HCT116 (cell line): ENCODE measurements around the gene SLC5A10. TPM values are rescaled to one million over a fixed set of nuclear protein-coding genes. Genes with fewer than 3 reads are reported as not detected.

Experiments used
- ATAC-seq: fragments of 200-7000 bp; cut with Tn5 transposase; 2 replicates; pipeline ENCODE4 v1.9.1; 2020; ENCODE audit warnings: mild to moderate bottlenecking, moderate library complexity
- BruUV-seq: library from RNA; stranded (reverse); fragments of 400-500 nt; replicated peaks from 2 replicates; lab custom pipeline; 2021; lab: Mats Ljungman, UMichigan
- CTCF ChIA-PET: fragments of 300-600 bp; sonication (Branson Sonifier 250); formaldehyde crosslinking; loops from one replicate; lab custom pipeline; 2021; ENCODE audit warnings: antibody characterized with exemption; lab: Charles Lee
- POLR2A ChIA-PET: fragments of 300-600, 350-600 bp; sonication (Branson Sonifier 250); formaldehyde crosslinking; loops from one replicate; lab custom pipeline; 2021; ENCODE audit warnings: antibody characterized with exemption; lab: Charles Lee
- RAD21 ChIA-PET, 2 experiments: fragments of 300-600 bp; sonication (Branson Sonifier 250); formaldehyde crosslinking; loops; one replicate each; lab custom pipeline; 2023; ENCODE audit warnings: low total read pairs in 2 of 2; ENCODE audit not compliant: uncharacterized antibody in 2 of 2, unreplicated experiment in 2 of 2, low non-redundant PET in 1 of 2; lab: Charles Lee
- DNase-seq: peaks from one replicate; pipeline ENCODE4 v3.0.0-alpha.2; 2010; ENCODE audit warnings: low read depth, low spot score
- H2AFZ ChIP-seq: fragments of 200-600 bp; shearing (Covaris generic), sonication (generic); 2 replicates; pipeline ENCODE4 v1.6.1; 2017; ENCODE audit warnings: low read depth, mixed run types, mixed read lengths, antibody characterized with exemption, low read length; ENCODE audit not compliant: poor library complexity, severe bottlenecking
- H3K27ac ChIP-seq: 2 replicates; pipeline ENCODE4 v1.5.1; 2012; ENCODE audit warnings: low read depth, low read length
- H3K27me3 ChIP-seq: fragments of 200-600 bp; sonication (generic); 2 replicates; pipeline ENCODE4 v1.6.1; 2016; ENCODE audit warnings: mixed run types, low read length, mixed read lengths; ENCODE audit not compliant: insufficient read depth
- H3K36me3 ChIP-seq, 2 experiments: fragments of 200-500 bp in 1 of 2; fragments of 200-600 bp in 1 of 2; sonication (Bioruptor generic) in 1 of 2; sonication (generic) in 1 of 2; 2 replicates each; pipeline versions ENCODE4 v1.5.1 to v1.6.1; 2014 to 2016; ENCODE audit warnings: low read length in 2 of 2, inconsistent platforms in 1 of 2, mixed read lengths in 1 of 2, mixed run types in 1 of 2; ENCODE audit not compliant: insufficient read depth in 2 of 2, control insufficient read depth in 1 of 2
- H3K4me1 ChIP-seq, 2 experiments: fragments of 200-600 bp in 1 of 2; sonication (generic) in 1 of 2; 2 replicates each; pipeline versions ENCODE4 v1.5.1 to v1.6.1; 2012 to 2017; ENCODE audit warnings: low read length in 2 of 2, inconsistent platforms in 1 of 2, mild to moderate bottlenecking in 1 of 2, mixed read lengths in 1 of 2, mixed run types in 1 of 2, moderate library complexity in 1 of 2; ENCODE audit not compliant: insufficient read depth in 2 of 2, control insufficient read depth in 1 of 2
- H3K4me2 ChIP-seq: fragments of 200-600 bp; sonication (generic); 2 replicates; pipeline ENCODE4 v1.6.1; 2017; ENCODE audit warnings: mixed run types, low read length, mixed read lengths
- H3K4me3 ChIP-seq, 2 experiments: fragments of 200-600 bp in 1 of 2; sonication (generic) in 1 of 2; replicated peaks in 1 of 2; 2 replicates each; pipeline ENCODE4 v1.5.1; 2011 to 2016; ENCODE audit warnings: low read length in 2 of 2, control low read depth in 1 of 2, low read depth in 1 of 2, mild to moderate bottlenecking in 1 of 2, mixed read lengths in 1 of 2, mixed run types in 1 of 2
- H3K79me2 ChIP-seq: fragments of 200-600 bp; sonication (generic); 2 replicates; pipeline ENCODE4 v1.6.1; 2017; ENCODE audit warnings: mild to moderate bottlenecking, mixed run types, low read length, moderate library complexity, mixed read lengths; ENCODE audit not compliant: insufficient read depth
- H3K9ac ChIP-seq: fragments of 200-600 bp; sonication (generic); 2 replicates; pipeline ENCODE4 v1.6.1; 2016; ENCODE audit warnings: low read length, mixed read lengths
- H3K9me2 ChIP-seq: fragments of 200-600 bp; sonication (generic), shearing (Covaris generic); 2 replicates; pipeline ENCODE4 v1.6.1; 2017; ENCODE audit warnings: mixed run types, mild to moderate bottlenecking, moderate library complexity; ENCODE audit not compliant: insufficient read depth
- H3K9me3 ChIP-seq, 2 experiments: fragments of 200-500 bp in 1 of 2; fragments of 200-600 bp in 1 of 2; sonication (Bioruptor generic) in 1 of 2; sonication (generic) in 1 of 2; 2 replicates each; pipeline ENCODE4 v1.6.1; 2014 to 2017; ENCODE audit warnings: low read length in 2 of 2, mixed read lengths in 2 of 2, inconsistent platforms in 1 of 2, low read depth in 1 of 2, mild to moderate bottlenecking in 1 of 2, mixed run types in 1 of 2, moderate library complexity in 1 of 2; ENCODE audit not compliant: control insufficient read depth in 1 of 2, insufficient read depth in 1 of 2
- H4K20me1 ChIP-seq: fragments of 200-600 bp; sonication (generic), shearing (Covaris generic); 2 replicates; pipeline ENCODE4 v1.6.1; 2017; ENCODE audit warnings: mixed run types, mild to moderate bottlenecking, moderate library complexity; ENCODE audit not compliant: insufficient read depth
- CEBPB ChIP-seq: IDR thresholded peaks from 2 replicates; pipeline ENCODE4 v1.6.1; 2012; ENCODE audit warnings: low read depth
- CTCF ChIP-seq, 3 experiments: fragments of 200-600 bp in 1 of 3; sonication (generic) in 1 of 3; IDR thresholded peaks in 2 of 3; conservative IDR thresholded peaks in 1 of 3; 2 replicates each; pipeline ENCODE4 v1.5.1; 2012 to 2017; ENCODE audit warnings: low read depth in 2 of 3, low read length in 2 of 3, antibody characterized with exemption in 1 of 3, borderline replicate concordance in 1 of 3, control low read depth in 1 of 3, mild to moderate bottlenecking in 1 of 3, mixed read lengths in 1 of 3, mixed run types in 1 of 3, moderate library complexity in 1 of 3; ENCODE audit not compliant: insufficient read depth in 1 of 3
- ELF1 ChIP-seq: IDR thresholded peaks from 2 replicates; pipeline ENCODE4 v1.6.1; 2012; ENCODE audit warnings: low read depth, borderline replicate concordance
- EZH2 ChIP-seq: fragments of 200-600 bp; sonication (generic); IDR thresholded peaks from 2 replicates; pipeline ENCODE4 v1.6.1; 2017; ENCODE audit warnings: antibody characterized with exemption, mixed run types
- FOSL1 ChIP-seq: IDR thresholded peaks from 2 replicates; pipeline ENCODE4 v1.6.1; 2012; ENCODE audit warnings: low read depth
- JUND ChIP-seq: IDR thresholded peaks from 2 replicates; pipeline ENCODE4 v1.6.1; 2012
- MAX ChIP-seq: IDR thresholded peaks from 2 replicates; pipeline ENCODE4 v1.6.1; 2012
- POLR2A ChIP-seq: IDR thresholded peaks from 2 replicates; pipeline ENCODE4 v1.7.0; 2011; ENCODE audit warnings: borderline replicate concordance; ENCODE audit not compliant: insufficient read depth, insufficient read length; ENCODE audit errors: extremely low read depth
- POLR2AphosphoS5 ChIP-seq: IDR thresholded peaks from 2 replicates; pipeline ENCODE4 v1.6.1; 2011; ENCODE audit warnings: mild to moderate bottlenecking, low read depth, low read length, moderate library complexity
- RAD21 ChIP-seq: IDR thresholded peaks from 2 replicates; pipeline ENCODE4 v1.6.1; 2012; ENCODE audit warnings: low read depth, mild to moderate bottlenecking
- REST ChIP-seq: IDR thresholded peaks from 2 replicates; pipeline ENCODE4 v1.6.1; 2012; ENCODE audit warnings: low read depth
- SP1 ChIP-seq: IDR thresholded peaks from 2 replicates; pipeline ENCODE4 v1.6.1; 2012; ENCODE audit warnings: low read depth
- SRF ChIP-seq: IDR thresholded peaks from 2 replicates; pipeline ENCODE4 v1.6.1; 2012; ENCODE audit warnings: low read depth
- TCF7L2 ChIP-seq: IDR thresholded peaks from 2 replicates; pipeline ENCODE4 v1.7.0; 2011; ENCODE audit warnings: borderline replicate concordance, inconsistent platforms; ENCODE audit not compliant: insufficient read depth, insufficient read length; ENCODE audit errors: extremely low read depth
- YY1 ChIP-seq: IDR thresholded peaks from 2 replicates; pipeline ENCODE4 v1.6.1; 2011; ENCODE audit warnings: low read length, low read depth, moderate library complexity, mild to moderate bottlenecking; ENCODE audit not compliant: insufficient replicate concordance; ENCODE audit errors: extremely low read depth
- intact Hi-C: fragments of 100-400 bp; cut with micrococcal nuclease; formaldehyde crosslinking; loops from 2 replicates; pipeline ENCODE4 v1.10.0; 2022
- total RNA-seq: library from RNA; stranded (reverse); gene quantifications from one replicate; pipeline ENCODE4 v1.2.1, GENCODE V29; 2021; ENCODE audit not compliant: unreplicated experiment

SLC5A10 gene
- total RNA-seq, 1 experiment from 2014 or later, result not detected

GRCh38 chr17:18988546-18989173, 36.7 kb downstream of the SLC5A10 start:
- RAD21 ChIA-PET, result no interaction called here
- no peak for DNase-seq
- POLR2A ChIA-PET, result no interaction called here
- no TSS peak for BruUV-seq
- H3K9me2 ChIP-seq, result no peaks in the 10 kb centered on the region
- peaks cover 52% of the 10 kb centered on the region; the same call in 1 of the 2 replicates for H3K79me2 ChIP-seq
- peaks cover 0 to 1% of the 10 kb centered on the region in 2 experiments; a peak in 1 of 4 replicates for H3K4me1 ChIP-seq
- H3K4me3 ChIP-seq, result no peak overlapping the region
- no peak overlapping the region for H2AFZ ChIP-seq
- no peak overlapping the region for H3K9ac ChIP-seq
- H3K4me2 ChIP-seq, result no peak overlapping the region
- TF ChIP-seq JUND (no peak), CEBPB (no peak)
- intact Hi-C loops, result no loop called here
- CTCF ChIA-PET, result no interaction called here
- no peak for ATAC-seq
- H3K9me3 ChIP-seq, result no peaks in the 10 kb centered on the region
- no peaks in the 10 kb centered on the region for H4K20me1 ChIP-seq
- peaks cover 18 to 23% of the 10 kb centered on the region in 2 experiments; a peak in 3 of 4 replicates for H3K36me3 ChIP-seq
- no peak overlapping the region for H3K27ac ChIP-seq
- H3K27me3 ChIP-seq, result no peaks in the 10 kb centered on the region

- ChIA-PET POLR2A (no interaction called here), CTCF (interaction anchor here (1.1 kb wide), 1 partner anchor 29 kb away, joined by 3 read pairs; no protein-coding TSS in a partner anchor), RAD21 (no interaction called here)
- H3K9ac ChIP-seq, result no peak overlapping the region
- no peaks in the 10 kb centered on the region for H3K27me3 ChIP-seq
- no peak overlapping the region for H3K4me2 ChIP-seq
- DNase-seq, result no peak
- H3K9me2 ChIP-seq, result no peaks in the 10 kb centered on the region
- H3K4me3 ChIP-seq, result no peak overlapping the region
- no peak overlapping the region for H3K27ac ChIP-seq
- no TSS peak for BruUV-seq
- H2AFZ ChIP-seq, result no peak overlapping the region
- H3K9me3 ChIP-seq, result no peaks in the 10 kb centered on the region
- peaks cover 69% of the 10 kb centered on the region for H3K79me2 ChIP-seq
- H3K36me3 ChIP-seq, result peaks cover 13 to 15% of the 10 kb centered on the region in 2 experiments; a peak in 3 of 4 replicates
- no peaks in the 10 kb centered on the region; the same call in 1 of the 2 replicates for H4K20me1 ChIP-seq
- ATAC-seq, result no peak
- intact Hi-C loops, result no loop called here
- no peaks in the 10 kb centered on the region for H3K4me1 ChIP-seq
- TF ChIP-seq CTCF (IDR thresholded peaks at IDR 0.05 in 2 of 3, conservative IDR thresholded peaks at IDR 0.05 in 1 of 3; ENCODE audit: borderline replicate concordance in 1 of 3, insufficient read depth in 1 of 3, low read depth in 2 of 3, low read length in 2 of 3), result no peak
- TF ChIP-seq REST, result no peak
- TF ChIP-seq FOSL1, result no peak
- no peak for TF ChIP-seq CEBPB
- no peak for TF ChIP-seq ELF1
- TF ChIP-seq SP1, result no peak
- no peak for TF ChIP-seq POLR2AphosphoS5
- TF ChIP-seq POLR2A, result no peak
- TF ChIP-seq RAD21, result no peak
- no peak for TF ChIP-seq TCF7L2
- TF ChIP-seq MAX, result no peak
- TF ChIP-seq EZH2, result no peak
- no peak for TF ChIP-seq SRF
- TF ChIP-seq YY1, result no peak
Measured at GRCh38 chr17:18990331-18990730, 38.4 kb downstream of the SLC5A10 start.
